IMR-90 (cell line): ENCODE measurements around the gene VWA8. TPM values are rescaled to one million over a fixed set of nuclear protein-coding genes. Genes with fewer than 3 reads are reported as not detected.

Source experiments
- ATAC-seq: fragments of 200-7000 bp; cut with Tn5 transposase; 2 replicates; pipeline ENCODE4 v1.9.1; 2020; ENCODE audit warnings: low read depth, mild to moderate bottlenecking, moderate library complexity
- BruUV-seq: library from RNA; stranded (reverse); fragments of 400-500 nt; replicated peaks from 2 replicates; lab custom pipeline; 2021; lab: Mats Ljungman, UMichigan
- CTCF ChIA-PET: fragments of 300-600 bp; formaldehyde crosslinking; extraction: SDS; loops from one replicate; lab custom pipeline; 2021; ENCODE audit warnings: antibody characterized with exemption; lab: Yijun Ruan, JAX
- POLR2A ChIA-PET: fragments of 300-600 bp; sonication (Branson Sonifier 250); formaldehyde crosslinking; loops from one replicate; lab custom pipeline; 2022; ENCODE audit warnings: antibody characterized with exemption; ENCODE audit not compliant: unreplicated experiment; lab: Charles Lee
- DNase-seq: peaks from one replicate; pipeline ENCODE4 v3.0.0; 2013
- H2AFZ ChIP-seq: replicated peaks from 2 replicates; pipeline ENCODE3; 2013; ENCODE audit warnings: low read length, mild to moderate bottlenecking; ENCODE audit not compliant: poor library complexity
- H2AK5ac ChIP-seq: 2 replicates; pipeline ENCODE4 v1.6.1; 2013; ENCODE audit warnings: low read depth, low read length, inconsistent platforms
- H2AK9ac ChIP-seq: replicated peaks from 2 replicates; pipeline ENCODE3; 2013; ENCODE audit warnings: mild to moderate bottlenecking, low read depth, low read length, moderate library complexity; ENCODE audit not compliant: poor library complexity
- H2BK120ac ChIP-seq: 2 replicates; pipeline ENCODE4 v1.6.1; 2013; ENCODE audit warnings: low read depth, low read length, inconsistent platforms
- H2BK15ac ChIP-seq: 3 replicates; pipeline ENCODE4 v1.6.1; 2013; ENCODE audit warnings: low read depth, low read length, inconsistent platforms
- H2BK20ac ChIP-seq: 2 replicates; pipeline ENCODE4 v1.6.1; 2013; ENCODE audit warnings: low read depth, mild to moderate bottlenecking, inconsistent platforms, low read length, moderate library complexity
- H2BK5ac ChIP-seq: 2 replicates; pipeline ENCODE4 v1.6.1; 2013; ENCODE audit warnings: mild to moderate bottlenecking, low read depth, low read length, inconsistent platforms; ENCODE audit not compliant: poor library complexity, severe bottlenecking
- H3K14ac ChIP-seq: replicated peaks from 2 replicates; pipeline ENCODE4 v1.6.1; 2013; ENCODE audit warnings: low read depth, low read length, inconsistent platforms
- H3K18ac ChIP-seq: 2 replicates; pipeline ENCODE4 v1.6.1; 2013; ENCODE audit warnings: low read depth, low read length, control low read depth
- H3K23ac ChIP-seq: 2 replicates; pipeline ENCODE4 v1.6.1; 2013; ENCODE audit warnings: low read depth, low read length, inconsistent platforms
- H3K27ac ChIP-seq: 2 replicates; pipeline ENCODE4 v1.5.1; 2013; ENCODE audit warnings: mild to moderate bottlenecking, control low read depth, low read length; ENCODE audit not compliant: insufficient read depth
- H3K27me3 ChIP-seq: 2 replicates; pipeline ENCODE4 v1.6.1; 2013; ENCODE audit warnings: low read length; ENCODE audit not compliant: control insufficient read depth, insufficient read depth
- H3K36me3 ChIP-seq: 2 replicates; pipeline ENCODE4 v1.6.1; 2013; ENCODE audit warnings: low read length, mixed read lengths; ENCODE audit not compliant: control insufficient read depth, insufficient read depth
- H3K4ac ChIP-seq: 2 replicates; pipeline ENCODE4 v1.6.1; 2013; ENCODE audit warnings: low read depth, low read length, inconsistent platforms
- H3K4me1 ChIP-seq: 2 replicates; pipeline ENCODE4 v1.6.1; 2013; ENCODE audit warnings: low read length, mixed read lengths; ENCODE audit not compliant: control insufficient read depth, insufficient read depth
- H3K4me2 ChIP-seq: 2 replicates; pipeline ENCODE4 v1.6.1; 2013; ENCODE audit warnings: low read depth, mild to moderate bottlenecking, control low read depth, low read length, moderate library complexity
- H3K4me3 ChIP-seq: 2 replicates; pipeline ENCODE4 v1.5.1; 2013; ENCODE audit warnings: low read depth, mild to moderate bottlenecking, control low read depth, low read length, moderate library complexity; ENCODE audit not compliant: insufficient read depth
- H3K56ac ChIP-seq: 2 replicates; pipeline ENCODE4 v1.6.1; 2013; ENCODE audit warnings: low read length, inconsistent platforms; ENCODE audit not compliant: insufficient read depth; ENCODE audit errors: extremely low read depth
- H3K79me1 ChIP-seq, 2 experiments: 2 replicates each; pipeline ENCODE4 v1.6.1; 2013; ENCODE audit warnings: low read length in 2 of 2, inconsistent platforms in 1 of 2, low read depth in 1 of 2
- H3K9ac ChIP-seq: 2 replicates; pipeline ENCODE4 v1.6.1; 2013; ENCODE audit warnings: low read depth, low read length, control low read depth
- H3K9me1 ChIP-seq: 2 replicates; pipeline ENCODE4 v1.6.1; 2013; ENCODE audit warnings: low read length, inconsistent platforms; ENCODE audit not compliant: insufficient read depth
- H3K9me3 ChIP-seq: 2 replicates; pipeline ENCODE4 v1.6.1; 2013; ENCODE audit warnings: low read length; ENCODE audit not compliant: control insufficient read depth, insufficient read depth
- H4K20me1 ChIP-seq: 2 replicates; pipeline ENCODE4 v1.6.1; 2013; ENCODE audit warnings: low read length, inconsistent platforms; ENCODE audit not compliant: insufficient read depth
- H4K5ac ChIP-seq: 2 replicates; pipeline ENCODE4 v1.6.1; 2013; ENCODE audit warnings: mild to moderate bottlenecking, low read depth, low read length, control low read depth
- H4K8ac ChIP-seq, 2 experiments: 2 replicates each; pipeline ENCODE4 v1.6.1; 2013; ENCODE audit warnings: low read depth in 2 of 2, low read length in 2 of 2, control low read depth in 1 of 2, inconsistent platforms in 1 of 2
- H4K91ac ChIP-seq: 2 replicates; pipeline ENCODE4 v1.6.1; 2013; ENCODE audit warnings: low read depth, low read length, inconsistent platforms; ENCODE audit not compliant: insufficient read depth
- MXI1 ChIP-seq: IDR thresholded peaks from 2 replicates; pipeline ENCODE4 v1.6.1; 2012; ENCODE audit warnings: low read depth, mild to moderate bottlenecking, low read length, moderate library complexity, borderline replicate concordance
- WGBS, 2 experiments: methylation state at CpG; one replicate each; pipeline versions ENCODE4 v1.1.5 to v1.1.7; 2013; ENCODE audit warnings: missing lambda C conversion rate in 2 of 2; ENCODE audit not compliant: insufficient read length in 1 of 2; ENCODE audit errors: extremely low coverage in 2 of 2; 5-methylcytosine and 5-hydroxymethylcytosine counted together
- dilution Hi-C: fragments of 300-500 bp; cut with HindIII; formaldehyde crosslinking; loops from one replicate; pipeline ENCODE4 v1.14.3; 2018; ENCODE audit warnings: low sequenced_read_pairs; ENCODE audit not compliant: unreplicated experiment
- in situ Hi-C: fragments of 300-500 bp; cut with MboI; formaldehyde crosslinking; loops from 3 replicates; pipeline ENCODE4 v1.14.3; 2019; ENCODE audit warnings: low sequenced_read_pairs, inconsistent platforms, mixed read lengths
- intact Hi-C: fragments of 100-400 bp; cut with micrococcal nuclease; formaldehyde crosslinking; loops from 2 replicates; pipeline ENCODE4 v1.10.0; 2022
- polyA plus RNA-seq, 3 experiments: library from polyadenylated mRNA; depleted of rRNA; stranded (reverse); fragments of >200 nt; gene quantifications; 2 replicates each; pipeline ENCODE4 v1.2.3, GENCODE V29; 2012; ENCODE audit warnings: low replicate concordance in 1 of 3
- total RNA-seq: library from RNA; depleted of rRNA; stranded (reverse); fragments of >200 nt; gene quantifications from 2 replicates; pipeline ENCODE4 v1.2.3, GENCODE V29; 2012

Gene VWA8
- total and polyA plus RNA-seq, 2 of the 4 experiments (the other 2 are of a cell fraction): 5.9 to 18.3 TPM

GRCh38 chr13:41763782-41764181 is 197.1 kb downstream of the VWA8 start:
- no TSS peak for BruUV-seq
- peaks cover 4% of the 10 kb centered on the region; the same call in 1 of the 2 replicates for H3K9me1 ChIP-seq
- dilution Hi-C loops: no loop called here

More at GRCh38 chr13:41763782-41764181, 197.1 kb downstream of the VWA8 start:
- H3K27ac ChIP-seq: no peak overlapping the region
- in situ Hi-C loops: no loop called here
- 100% methylated on average over 1 of the region's 3 CpGs; no CpG with 5 or more reads in 1 of the 2 experiments for WGBS, 2 experiments
- no peak overlapping the region for H2AFZ ChIP-seq
- no peaks in the 10 kb centered on the region for H3K27me3 ChIP-seq
- no peak overlapping the region for H2BK20ac ChIP-seq
- ATAC-seq (no peak), DNase-seq (no peak)
- no peak overlapping the region for H3K56ac ChIP-seq
- H2BK15ac ChIP-seq: no peak overlapping the region
- no peaks in the 10 kb centered on the region for H3K9me3 ChIP-seq
- H3K14ac ChIP-seq: no peak overlapping the region
- H2BK5ac ChIP-seq: no peak overlapping the region
- H2BK120ac ChIP-seq: no peak overlapping the region
- H3K18ac ChIP-seq: no peak overlapping the region
- no peak overlapping the region for H4K91ac ChIP-seq
- no peak overlapping the region for H4K5ac ChIP-seq
- no peaks in the 10 kb centered on the region for H4K20me1 ChIP-seq
- no peaks in the 10 kb centered on the region for H3K79me1 ChIP-seq
- no peaks in the 10 kb centered on the region for H3K36me3 ChIP-seq
- TF ChIP-seq MXI1: no peak
- H2AK9ac ChIP-seq: no peak overlapping the region
- no peak overlapping the region for H3K4me3 ChIP-seq
- H3K4me1 ChIP-seq: peaks cover 5% of the 10 kb centered on the region; the same call in 1 of the 2 replicates
- ChIA-PET POLR2A (no interaction called here), CTCF (interaction anchor here (0.5 kb wide), 1 partner anchor 183 kb away, joined by 5 read pairs; no protein-coding TSS in a partner anchor)
- no peak overlapping the region for H3K9ac ChIP-seq
- no peak overlapping the region for H4K8ac ChIP-seq
- H3K23ac ChIP-seq: no peak overlapping the region
- intact Hi-C loops: no loop called here
- no peak overlapping the region for H3K4ac ChIP-seq
- no peak overlapping the region for H2AK5ac ChIP-seq
- no peak overlapping the region for H3K4me2 ChIP-seq
